Hippocampal formation (tissue), 2 donors: ENCODE data around the gene UST.
"Not testable (repeated sequence)": the region's sequence is repeated elsewhere in the genome, so short reads cannot be mapped to it uniquely, and the experiment has no call there.

Experiments
- DNase-seq, 2 donors: peaks; one replicate each; lab custom pipeline; 2025; lab: John Stamatoyannopoulos, UW

Gene UST

DNA sequence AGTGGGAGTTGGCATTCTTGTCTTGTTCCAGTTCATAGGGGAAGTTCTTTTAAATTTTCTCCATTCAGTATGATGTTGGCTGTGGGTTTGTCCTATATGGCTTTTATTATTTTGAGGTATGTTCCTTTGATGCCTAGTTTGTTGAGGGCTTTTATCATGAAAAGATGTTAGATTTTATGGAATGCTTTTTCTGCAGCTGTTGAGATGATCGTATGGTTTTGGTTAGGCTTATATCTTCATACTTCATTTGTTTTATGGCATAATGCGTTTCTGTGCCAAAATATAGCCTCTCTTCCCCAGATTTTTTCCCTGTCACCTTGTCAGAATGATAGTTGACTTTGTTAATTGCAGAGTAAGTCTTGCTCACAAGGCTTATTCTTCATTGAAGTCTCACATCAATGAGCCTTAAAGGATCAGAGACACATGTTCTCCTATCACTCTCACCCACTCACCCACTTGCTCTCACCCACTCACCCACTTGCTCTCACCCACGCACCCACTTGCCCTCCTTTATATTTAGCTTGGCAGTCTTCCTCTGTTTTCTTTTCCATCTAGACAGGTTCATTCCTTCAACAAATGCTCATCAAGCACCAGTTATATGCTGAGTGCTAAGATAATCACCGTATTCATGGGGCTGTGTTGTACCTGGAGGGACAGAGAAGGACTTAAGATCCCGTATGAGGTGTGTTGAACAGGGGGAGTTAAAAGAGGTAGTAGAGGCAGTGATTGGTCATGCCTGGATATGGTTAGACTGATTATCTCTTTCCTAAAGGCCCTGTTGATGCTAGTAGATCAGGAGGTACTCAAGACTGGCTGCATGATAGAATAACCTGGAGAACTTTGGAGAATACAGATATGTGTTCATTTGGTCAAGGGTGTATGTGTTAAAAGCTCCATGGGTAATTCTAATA, 19.3 kb downstream of the UST start:
- DNase-seq = no peak

DNA sequence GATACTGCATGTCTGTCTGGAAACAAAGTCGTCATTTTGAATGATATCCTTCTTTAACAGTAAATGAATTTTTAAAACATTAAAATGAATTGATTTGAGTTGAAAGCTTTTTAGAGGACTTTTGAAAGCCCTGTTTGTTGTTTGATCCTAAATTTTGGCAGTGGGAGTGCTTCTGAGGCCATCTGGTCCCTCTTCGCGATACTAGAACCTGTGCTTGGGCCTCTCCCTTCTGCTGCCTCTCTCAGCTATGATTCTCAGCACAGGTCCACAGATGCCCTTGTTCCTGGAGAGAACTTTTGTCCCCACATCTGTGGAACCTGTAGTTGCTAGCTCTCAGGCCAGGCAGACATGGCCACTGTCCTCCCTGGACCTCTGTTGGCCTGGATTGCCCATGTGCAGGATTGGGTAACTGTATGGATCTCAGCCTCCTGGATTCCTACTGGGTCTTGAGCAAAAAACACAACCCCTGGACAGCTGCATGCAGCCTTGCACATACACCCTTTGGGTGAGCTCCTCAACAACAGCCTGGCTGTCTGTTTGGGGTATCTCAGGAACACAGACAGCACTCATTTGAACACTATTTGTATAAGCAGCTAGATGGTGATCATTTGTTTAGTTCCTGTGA, 21.9 kb downstream of the UST start:
- no peak for DNase-seq

DNA sequence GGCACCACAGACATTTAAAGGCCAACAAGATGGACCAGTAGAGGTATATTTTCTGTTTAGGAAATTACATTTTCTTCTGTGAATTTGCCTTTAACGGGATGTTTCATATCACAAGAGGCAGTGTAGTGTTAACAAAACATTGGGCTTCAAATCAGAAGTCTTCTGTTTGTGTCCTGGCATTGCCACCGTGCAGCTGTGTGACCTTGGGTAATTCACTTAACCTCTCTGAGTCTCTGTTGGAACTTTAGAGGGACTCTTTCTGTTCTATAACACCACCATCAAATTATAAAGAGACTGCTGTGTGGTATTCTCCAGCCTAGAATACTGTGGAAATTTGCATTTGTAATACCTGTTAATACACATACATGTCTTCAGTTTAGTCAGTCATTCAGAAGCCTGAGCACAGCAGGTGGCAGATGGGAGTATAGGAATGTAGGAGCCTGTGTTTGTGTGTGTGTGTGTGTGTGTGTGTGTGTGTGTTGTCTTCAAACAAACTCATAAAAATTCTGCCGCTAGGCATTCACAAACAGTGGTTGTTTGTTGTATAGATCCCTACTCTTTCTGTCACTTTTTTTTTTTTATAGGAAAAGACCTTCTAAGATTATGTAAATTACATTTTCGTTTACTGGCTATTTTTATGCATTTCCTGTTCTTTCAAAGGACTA, 22.6 kb downstream of the UST start:
- no peak for DNase-seq

DNA sequence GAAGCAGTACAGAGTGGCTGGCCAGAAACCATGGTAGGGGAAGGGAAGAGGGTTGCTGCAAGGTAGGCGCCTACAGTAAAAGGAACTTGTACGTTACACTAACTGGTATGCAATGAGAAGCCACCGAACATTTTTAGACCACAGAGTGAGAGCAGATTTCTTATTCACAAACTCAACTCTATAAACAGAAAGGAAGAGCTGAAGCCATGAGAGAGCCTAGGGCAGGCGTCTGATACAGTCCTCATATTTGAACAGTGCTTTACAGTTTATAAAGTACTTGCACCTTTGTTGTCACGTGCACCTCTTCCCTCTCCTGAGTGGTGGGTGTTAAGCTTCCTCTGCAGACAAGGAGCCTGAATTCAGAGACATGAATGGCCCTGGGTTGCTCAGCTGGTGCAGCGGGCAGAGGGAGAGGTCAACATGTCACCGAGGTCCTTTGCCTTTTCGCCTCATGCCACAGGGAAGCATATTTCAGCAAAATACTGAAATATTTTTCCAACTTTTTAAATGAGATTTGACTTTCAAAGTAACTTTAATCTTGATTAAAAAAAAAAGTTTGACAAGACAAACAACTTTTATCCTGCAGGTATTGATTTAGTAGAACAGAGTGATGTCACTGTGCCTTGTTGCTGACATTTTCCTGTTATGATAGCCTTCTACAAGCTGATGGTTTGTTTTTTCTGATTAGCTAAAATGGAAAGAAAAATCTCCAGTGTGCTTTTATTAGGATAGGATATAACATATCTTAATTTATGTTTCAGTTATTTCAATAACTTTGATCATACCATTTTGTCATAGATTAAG, 23.8 kb downstream of the UST start:
- DNase-seq = no peak

DNA sequence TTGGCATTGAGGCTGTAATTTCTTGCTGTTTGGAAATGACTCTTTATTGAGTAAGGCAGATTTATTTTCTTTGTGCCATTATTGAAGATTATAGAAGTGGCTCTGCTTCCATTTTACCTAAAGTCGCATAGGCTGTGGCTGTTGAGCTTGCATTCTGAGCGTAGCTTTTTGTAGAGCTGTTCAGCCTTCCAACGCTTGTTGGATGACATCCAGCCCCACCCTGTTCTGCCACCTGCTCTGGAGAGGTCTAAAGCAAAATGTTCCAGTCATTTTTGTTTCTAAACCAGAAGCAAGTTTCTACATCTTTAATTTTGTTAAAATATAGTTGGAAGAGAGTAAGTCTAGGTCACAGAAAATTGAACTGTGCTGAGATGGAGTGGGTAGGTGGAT, 24.4 kb downstream of the UST start:
- DNase-seq = no peak

DNA sequence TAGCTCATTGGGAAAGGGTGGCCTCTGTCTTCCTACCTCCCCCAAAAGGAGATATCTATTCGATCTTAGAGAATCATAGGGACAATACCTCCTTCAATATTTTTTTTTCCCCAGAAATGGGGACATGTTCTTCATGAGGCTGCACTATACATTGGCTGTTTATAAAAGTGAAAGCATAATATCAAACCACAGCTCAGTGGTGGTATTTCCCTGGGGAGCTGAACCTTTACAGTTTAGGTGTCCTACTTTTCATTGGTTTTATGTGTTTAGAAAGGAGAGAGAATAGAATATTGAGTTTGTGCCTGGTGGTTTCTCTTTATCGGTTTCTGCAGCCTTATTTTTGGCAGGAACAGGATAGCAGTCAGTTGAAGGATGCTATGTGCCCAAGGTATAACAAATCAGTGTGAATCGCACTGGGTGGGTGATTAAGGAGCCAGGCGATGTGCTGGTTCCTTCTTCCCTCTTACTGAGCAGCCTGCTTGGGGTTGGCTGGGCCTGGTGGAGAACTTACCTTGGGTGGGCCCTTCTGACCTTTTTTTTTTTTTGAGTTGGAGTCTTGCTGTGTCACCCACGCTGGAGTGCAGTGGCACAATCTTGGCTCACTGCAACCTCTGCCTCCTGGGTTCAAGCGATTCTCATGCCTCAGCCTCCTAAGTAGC, 25.2 kb downstream of the UST start:
- DNase-seq = no peak

DNA sequence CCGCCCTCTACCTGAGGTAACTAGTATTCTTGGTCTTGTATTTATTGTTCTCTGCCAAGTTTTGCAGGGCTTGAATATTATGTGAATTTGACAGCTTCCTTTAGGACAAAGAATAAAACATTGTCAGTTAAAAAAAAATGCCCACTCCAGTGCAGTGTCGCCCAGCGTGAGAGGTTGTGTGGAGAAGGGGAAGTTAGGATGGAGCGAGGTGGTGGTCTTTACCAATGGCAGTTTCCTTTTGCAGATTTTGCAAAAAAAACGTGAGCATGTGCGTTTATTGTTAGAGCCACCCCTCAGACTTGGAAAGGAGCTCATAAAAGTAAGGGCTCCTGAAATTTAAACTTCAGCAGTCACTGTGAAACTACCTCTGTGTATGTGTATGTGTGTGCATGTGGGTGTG, 28.3 kb downstream of the UST start:
- no peak for DNase-seq

DNA sequence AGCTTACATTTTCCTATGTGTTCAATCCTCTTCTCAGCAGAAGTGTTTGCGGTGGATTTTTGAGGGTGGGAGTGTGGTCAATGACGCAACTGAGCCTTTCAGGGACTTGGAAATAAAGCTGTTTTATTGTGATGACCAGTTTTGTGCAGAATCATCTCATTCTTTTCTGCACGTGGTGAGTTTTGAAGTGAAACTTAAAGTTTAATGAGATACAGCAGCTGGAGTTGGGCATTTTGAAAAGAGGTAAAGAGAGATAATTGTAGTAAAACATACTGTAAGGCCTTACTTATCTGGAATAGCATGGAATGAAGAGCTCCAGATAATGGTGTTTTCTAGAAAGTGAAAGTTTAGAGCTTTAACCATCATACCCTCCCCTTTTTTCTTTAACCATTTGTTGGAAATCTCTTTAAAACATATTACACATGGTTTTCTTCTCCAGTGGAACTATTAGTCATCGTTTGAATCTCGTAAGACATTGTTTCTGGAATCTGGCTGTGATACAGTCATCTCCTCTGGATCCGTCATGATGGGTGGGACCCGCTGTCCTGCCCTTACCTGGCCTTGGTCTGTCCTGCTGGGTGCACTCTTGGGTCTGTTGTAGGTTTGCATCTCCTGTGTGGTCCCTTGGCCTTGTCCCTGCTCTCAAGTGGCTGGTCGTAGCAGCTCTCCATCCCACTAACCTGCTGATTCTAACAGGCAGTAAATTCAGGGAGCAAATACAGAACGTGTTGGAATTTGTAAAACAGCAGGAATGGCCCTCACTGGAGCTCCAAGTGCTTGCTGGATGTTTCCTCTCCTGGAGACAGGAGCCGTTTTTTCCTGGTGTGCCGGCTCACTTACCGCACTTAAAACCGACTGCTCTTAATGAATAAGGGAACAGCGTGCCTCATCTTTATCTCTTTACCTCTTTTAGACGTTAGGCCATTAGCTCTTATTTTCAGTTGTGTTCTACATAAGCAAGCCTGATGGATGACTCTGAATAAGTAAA, 29.8 kb downstream of the UST start:
- DNase-seq = no peak

DNA sequence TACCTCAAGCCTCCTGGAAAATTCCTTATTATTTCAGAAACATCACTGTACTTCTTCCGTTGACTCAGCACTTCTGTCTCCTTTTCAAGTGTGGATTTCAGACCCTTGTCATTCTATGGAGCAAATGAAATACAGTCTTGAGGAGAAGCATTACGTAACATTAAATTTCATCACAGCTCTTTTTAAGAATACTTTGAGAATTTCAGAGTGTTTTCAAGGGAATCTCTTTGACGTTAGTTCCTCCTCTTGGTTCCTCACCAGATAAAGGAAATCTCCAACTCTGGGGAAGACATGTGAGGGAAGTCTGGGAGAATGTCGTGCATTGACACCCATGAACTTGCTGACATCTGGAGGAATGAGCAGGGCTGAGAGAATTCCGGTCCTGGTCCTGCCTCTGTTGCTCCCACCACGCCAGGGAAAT, 32.3 kb downstream of the UST start:
- DNase-seq = no peak

DNA sequence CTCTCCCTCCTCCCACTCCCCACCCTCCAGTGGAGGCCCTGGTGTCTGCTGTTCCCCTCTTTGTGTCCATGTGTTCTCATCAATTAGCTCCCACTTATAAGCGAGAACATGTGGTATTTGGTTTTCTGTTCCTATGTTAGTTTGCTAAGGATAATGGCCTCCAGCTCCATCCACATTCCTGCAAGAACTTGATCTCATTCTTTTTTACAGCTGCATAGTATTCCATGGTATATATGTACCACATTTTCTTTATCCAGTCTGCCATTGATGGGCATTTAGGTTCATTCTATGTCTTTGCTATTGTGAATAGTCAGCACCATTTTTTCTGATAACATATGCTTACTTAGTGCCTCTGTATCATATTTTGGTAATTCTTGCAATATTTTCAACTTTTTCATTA, 33.6 kb downstream of the UST start:
- DNase-seq = not testable (repeated sequence)

DNA sequence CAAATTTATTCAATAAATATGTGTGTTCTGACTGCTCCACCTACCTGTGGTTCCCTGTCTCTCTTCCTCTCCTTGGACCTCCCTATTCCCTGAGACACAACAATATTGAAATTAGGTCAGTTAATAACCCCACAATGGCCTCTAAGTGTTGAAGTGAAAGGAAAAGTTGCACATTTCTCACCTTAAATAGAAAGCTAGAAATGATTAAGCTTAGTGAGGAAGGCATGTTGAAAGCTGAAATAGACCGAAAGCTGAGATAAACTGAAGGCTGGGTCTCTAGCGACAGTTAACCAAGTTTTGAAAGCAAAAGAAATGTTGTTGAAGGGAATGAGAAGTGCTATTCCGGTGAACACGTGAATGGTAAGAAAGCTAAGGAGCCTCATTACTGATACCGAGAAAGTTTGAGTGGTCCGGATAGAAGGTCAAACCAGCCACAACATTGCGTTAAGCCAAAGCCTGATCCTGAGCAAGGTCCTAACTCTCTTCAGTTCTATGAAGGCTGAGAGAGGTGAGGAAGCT, 34.1 kb downstream of the UST start:
- DNase-seq = no peak

DNA sequence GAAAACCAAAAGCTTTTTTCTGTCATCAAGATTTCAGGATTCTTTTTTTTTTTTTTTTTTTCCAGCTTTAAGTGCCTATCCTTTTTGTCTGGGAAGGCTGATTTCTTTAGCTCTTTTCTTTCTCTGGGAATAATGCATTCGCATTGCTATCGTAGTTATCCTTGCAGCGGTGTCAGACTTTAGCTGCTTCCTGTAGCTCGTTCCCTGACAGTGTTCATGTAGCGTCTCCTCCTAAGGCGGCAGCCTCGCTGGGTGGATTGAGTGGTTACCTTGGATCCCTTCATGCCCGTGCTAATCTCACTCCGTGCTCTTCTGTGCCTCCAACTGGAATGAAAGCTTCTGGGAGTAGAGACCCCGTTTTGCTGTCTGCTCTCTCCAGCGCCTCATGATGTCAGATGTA, 43.1 kb downstream of the UST start:
- no peak for DNase-seq

DNA sequence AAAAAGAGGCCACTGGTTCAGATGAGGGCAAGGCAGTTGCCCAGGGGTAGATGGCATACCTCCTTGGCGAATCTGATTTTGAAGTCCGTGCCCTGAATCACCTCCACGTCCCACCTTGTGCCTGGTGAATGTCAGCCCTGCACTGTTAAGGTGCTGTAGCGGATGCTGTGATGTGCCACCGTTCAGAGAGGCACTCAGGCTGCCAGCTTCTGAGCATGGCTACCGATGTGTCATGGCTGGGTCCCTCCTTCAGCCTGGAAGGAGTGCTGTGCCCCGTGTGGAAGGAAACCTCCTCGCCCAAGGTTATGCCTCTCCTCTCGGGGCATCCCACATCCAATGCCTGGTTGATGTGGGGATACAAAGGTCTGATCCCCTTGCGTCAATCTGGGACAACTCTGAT, 43.6 kb downstream of the UST start:
- DNase-seq = no peak

DNA sequence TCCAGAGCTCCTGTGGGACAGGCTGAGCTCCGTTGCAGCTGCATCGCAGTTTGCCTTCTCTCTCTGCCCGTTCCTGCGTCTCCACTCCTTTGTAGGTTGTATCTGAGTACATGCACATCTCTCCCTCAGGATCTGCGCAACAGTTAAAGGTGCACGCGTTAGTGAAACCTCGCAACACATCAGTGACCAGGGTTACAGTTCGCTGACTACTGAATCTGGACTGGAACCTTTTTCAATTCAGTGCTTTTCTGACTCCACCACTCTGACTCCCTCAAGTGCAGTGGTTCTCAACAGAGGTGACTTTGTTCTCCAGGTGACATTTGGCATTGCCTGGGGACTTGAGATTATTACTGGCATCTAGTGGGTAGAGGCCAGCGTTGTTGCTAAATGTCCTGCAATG, 44.0 kb downstream of the UST start:
- no peak for DNase-seq

DNA sequence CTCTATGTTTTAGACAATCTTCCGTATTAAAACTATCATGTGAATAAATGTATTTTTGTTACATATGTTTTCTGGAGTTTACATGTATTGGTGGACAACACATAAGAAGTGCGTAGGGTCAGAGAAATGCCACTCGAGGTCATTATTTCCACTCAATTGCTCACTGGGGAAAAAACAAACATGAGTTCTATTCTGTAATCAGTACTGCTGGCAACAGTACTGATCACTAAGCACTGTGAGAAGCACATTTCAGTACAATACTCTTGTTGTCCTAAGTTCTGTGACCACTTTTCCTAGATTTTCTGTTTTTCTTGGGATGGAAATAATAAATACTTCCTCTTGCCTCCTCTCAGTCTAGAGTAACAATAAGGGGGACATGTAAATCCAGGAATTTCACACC, 44.5 kb downstream of the UST start:
- no peak for DNase-seq

DNA sequence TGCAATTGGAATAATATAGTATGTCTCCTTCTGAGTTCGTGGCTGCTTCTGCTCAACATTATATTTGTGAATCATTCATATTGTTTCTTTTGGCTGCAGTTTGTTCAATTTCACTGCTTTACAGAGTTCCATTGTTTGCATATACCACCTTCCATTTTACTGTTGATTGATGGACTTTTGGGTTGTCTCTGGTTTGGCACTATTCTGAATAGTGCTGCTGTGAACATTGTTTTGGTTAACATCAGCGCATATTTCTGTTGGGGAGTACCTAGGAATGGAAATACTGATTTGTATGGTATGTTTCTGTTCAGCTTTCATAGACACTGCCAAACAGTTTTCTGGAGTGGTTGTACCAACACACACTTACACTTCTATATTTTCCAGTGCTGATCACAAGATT, 46.9 kb downstream of the UST start:
- no peak for DNase-seq

DNA sequence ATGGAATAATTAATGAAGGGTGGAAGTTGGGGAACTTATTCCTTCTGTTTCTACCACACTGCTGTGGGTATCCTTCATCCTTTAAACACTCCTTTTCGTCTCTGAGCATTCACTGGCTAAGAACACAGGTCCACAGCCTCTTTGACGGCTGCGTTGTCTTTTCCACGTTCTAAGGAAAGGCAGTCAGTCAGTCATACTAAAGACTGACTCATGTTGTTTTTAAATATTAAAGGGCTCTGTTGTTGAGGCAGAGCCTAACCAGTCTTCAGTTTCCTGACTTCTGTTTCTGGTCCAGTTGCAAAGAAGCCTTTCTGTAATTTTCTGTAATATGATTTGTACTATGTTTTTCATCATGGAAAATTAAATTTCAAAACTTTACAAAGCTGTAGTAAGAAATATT, 48.0 kb downstream of the UST start:
- no peak for DNase-seq

DNA sequence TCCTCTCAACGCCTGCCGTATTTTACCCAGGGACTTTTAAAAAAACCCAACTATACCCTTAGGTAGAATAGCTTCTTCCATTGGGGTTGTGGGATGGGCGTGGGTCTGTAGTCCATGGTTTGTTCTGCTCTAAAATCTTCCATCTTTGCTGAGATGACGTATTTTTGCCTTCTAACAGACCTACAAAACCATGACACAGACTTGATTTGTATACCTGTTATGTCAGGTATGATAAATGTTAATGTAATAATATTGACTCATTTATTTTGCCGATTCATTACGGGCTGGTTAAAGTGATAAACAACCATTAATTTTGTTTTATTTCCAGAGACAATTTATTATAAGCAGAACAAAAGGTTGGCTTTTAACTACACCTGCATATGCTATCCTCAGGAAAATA, 48.7 kb downstream of the UST start:
- no peak for DNase-seq

DNA sequence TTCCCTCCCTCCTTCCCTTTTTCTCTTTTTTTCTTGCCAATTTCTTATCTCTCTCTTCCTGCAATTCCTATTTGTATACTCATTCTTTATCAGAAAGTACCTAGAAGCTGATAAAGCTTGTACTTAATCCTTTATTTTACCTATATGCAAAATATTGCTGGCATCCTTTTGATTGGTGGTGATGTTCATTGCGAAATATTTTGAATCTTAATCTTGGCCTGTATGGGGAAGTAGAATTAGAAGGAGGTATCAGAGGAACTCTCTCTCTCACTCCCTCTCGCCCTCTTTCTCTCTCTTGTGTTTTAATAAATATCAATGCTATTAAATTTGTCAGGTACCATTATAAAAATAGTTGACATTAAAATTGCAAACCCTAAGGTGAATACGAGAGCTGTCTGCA, 52.8 kb downstream of the UST start:
- DNase-seq = no peak

DNA sequence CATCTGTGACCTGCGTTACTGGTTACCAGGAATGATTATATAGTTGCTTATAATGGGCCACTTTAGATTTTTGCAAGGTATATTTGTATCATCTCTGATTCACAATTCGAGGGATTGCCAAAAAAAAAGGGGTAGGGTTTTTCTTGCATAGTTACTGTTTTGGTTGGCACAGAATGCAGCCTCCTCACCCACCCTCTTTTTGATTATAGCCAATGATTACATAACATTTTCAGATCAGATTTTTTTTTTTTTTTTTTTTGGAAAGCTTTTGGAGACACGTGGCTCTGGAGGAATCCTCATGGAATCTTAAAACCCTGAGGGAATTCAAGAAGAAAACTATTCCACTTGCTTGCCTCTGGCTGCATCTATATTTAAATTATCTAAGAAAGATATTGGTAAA, 53.7 kb downstream of the UST start:
- DNase-seq = no peak
